KMS-11 (cell line): ENCODE results near the gene C1orf35.

Experiments used
- H2AFZ ChIP-seq: fragments of 200-600 bp; sonication (generic); 2 replicates; pipeline ENCODE4 v1.6.1; 2016; ENCODE audit warnings: antibody characterized with exemption, mixed run types, low read depth
- H3K27ac ChIP-seq: fragments of 200-600 bp; sonication (generic); 2 replicates; pipeline ENCODE4 v1.6.1; 2016; ENCODE audit warnings: mild to moderate bottlenecking, mixed run types
- H3K27me3 ChIP-seq: fragments of 200-600 bp; sonication (generic); 2 replicates; pipeline ENCODE4 v1.6.1; 2017; ENCODE audit warnings: mild to moderate bottlenecking, low read depth, mixed run types, moderate library complexity; ENCODE audit not compliant: insufficient read depth
- H3K36me3 ChIP-seq: fragments of 200-600 bp; sonication (generic); 2 replicates; pipeline ENCODE4 v1.6.1; 2017; ENCODE audit warnings: mild to moderate bottlenecking, mixed run types; ENCODE audit not compliant: insufficient read depth
- H3K4me1 ChIP-seq: fragments of 200-600 bp; sonication (generic); 2 replicates; pipeline ENCODE4 v1.6.1; 2016; ENCODE audit warnings: mild to moderate bottlenecking, low read depth, mixed run types; ENCODE audit not compliant: poor library complexity, severe bottlenecking
- H3K4me2 ChIP-seq: fragments of 200-600 bp; sonication (generic); 2 replicates; pipeline ENCODE4 v1.7.0; 2016; ENCODE audit warnings: mild to moderate bottlenecking, mixed run types
- H3K4me3 ChIP-seq: fragments of 200-600 bp; sonication (generic); IDR thresholded peaks from 2 replicates; pipeline ENCODE4 v1.6.1; 2017; ENCODE audit warnings: low read depth, low read length, mixed read lengths; ENCODE audit not compliant: insufficient read depth
- H3K79me2 ChIP-seq: fragments of 200-600 bp; sonication (generic); 2 replicates; pipeline ENCODE4 v1.6.1; 2016; ENCODE audit warnings: low read depth, mixed run types; ENCODE audit not compliant: insufficient read depth
- H3K9ac ChIP-seq: fragments of 200-600 bp; sonication (generic); 2 replicates; pipeline ENCODE4 v1.6.1; 2016; ENCODE audit warnings: mild to moderate bottlenecking, mixed run types
- H4K20me1 ChIP-seq: fragments of 200-600 bp; sonication (generic); 2 replicates; pipeline ENCODE4 v1.6.1; 2016; ENCODE audit warnings: mild to moderate bottlenecking, mixed run types; ENCODE audit not compliant: insufficient read depth
- CTCF ChIP-seq: fragments of 200-600 bp; sonication (generic); conservative IDR thresholded peaks from 2 replicates; pipeline ENCODE4 v1.6.1; 2017; ENCODE audit warnings: low read depth, mild to moderate bottlenecking, antibody characterized with exemption, low read length, moderate library complexity, mixed read lengths

Gene C1orf35

DNA sequence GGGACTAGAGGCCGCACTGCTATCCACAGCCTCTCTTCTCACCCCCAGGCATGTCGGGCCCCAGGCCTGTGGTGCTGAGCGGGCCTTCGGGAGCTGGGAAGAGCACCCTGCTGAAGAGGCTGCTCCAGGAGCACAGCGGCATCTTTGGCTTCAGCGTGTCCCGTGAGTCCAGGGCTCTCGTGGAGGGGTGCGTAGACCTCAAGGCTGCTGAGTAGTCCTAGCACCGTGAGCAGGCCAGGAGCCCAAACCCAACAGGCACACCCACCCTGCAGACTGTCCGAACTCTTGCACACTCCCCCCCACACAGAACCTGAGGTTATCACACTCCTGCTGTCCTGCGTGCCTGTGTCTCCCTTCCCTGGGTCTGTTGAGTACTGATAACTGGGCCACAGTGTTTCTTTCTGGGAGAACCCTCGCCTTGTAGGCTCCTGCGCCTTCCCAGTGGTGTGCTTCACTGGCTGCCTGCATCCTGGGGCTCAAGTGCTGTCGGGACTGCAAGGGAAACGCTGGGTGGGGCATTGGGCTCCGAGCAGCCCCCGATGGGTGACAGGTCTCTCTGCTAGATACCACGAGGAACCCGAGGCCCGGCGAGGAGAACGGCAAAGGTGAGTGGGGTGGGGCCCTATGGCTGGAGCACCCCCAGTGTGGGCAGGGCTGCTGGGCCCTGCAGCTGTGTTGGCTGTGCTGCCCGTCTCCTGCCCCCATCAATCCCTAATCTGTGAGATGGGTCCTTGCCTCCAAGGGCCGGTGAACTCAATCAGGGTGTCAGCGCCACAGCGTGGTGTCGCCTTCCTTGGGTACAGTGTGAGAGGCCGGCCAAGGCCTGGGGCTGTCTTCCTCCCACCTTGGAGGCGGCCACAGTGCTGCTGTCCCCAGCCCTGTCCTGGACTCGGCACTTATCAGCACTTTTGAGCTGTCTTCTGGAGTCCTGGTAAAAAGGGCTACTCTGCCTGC lies 42.6 kb upstream of the C1orf35 start:
- H3K9ac ChIP-seq = no peak overlapping the region
- no peak overlapping the region for H3K4me2 ChIP-seq
- no peak overlapping the region for H3K27ac ChIP-seq
- H3K4me3 ChIP-seq = no peak overlapping the region
- no peaks in the 10 kb centered on the region; the same call in 1 of the 2 replicates for H4K20me1 ChIP-seq
- peaks cover 17% of the 10 kb centered on the region for H3K4me1 ChIP-seq
- H3K79me2 ChIP-seq = peaks cover 59% of the 10 kb centered on the region
- no peak overlapping the region for H2AFZ ChIP-seq
- no peaks in the 10 kb centered on the region for H3K36me3 ChIP-seq
- H3K27me3 ChIP-seq = no peaks in the 10 kb centered on the region
- TF ChIP-seq CTCF = no peak

- Histone ChIP-seq H3K79me2 (peaks cover 65% of the 10 kb centered on the region), H3K4me1 (peaks cover 17% of the 10 kb centered on the region), H4K20me1 (no peaks in the 10 kb centered on the region; the same call in 1 of the 2 replicates), H3K4me2 (no peak overlapping the region), H3K36me3 (no peaks in the 10 kb centered on the region), H3K9ac (no peak overlapping the region), H3K4me3 (no peak overlapping the region), H3K27me3 (no peaks in the 10 kb centered on the region), H2AFZ (no peak overlapping the region), H3K27ac (no peak overlapping the region)
- TF ChIP-seq CTCF = no peak
Measured at GRCh38 chr1:228144993-228145343, 41.8 kb upstream of the C1orf35 start.

GRCh38 chr1:228144193-228144992 lies 41.3 kb upstream of the C1orf35 start:
- TF ChIP-seq CTCF = no peak
- H3K79me2 ChIP-seq = peaks cover 65% of the 10 kb centered on the region
- no peaks in the 10 kb centered on the region; the same call in 1 of the 2 replicates for H4K20me1 ChIP-seq
- H3K27ac ChIP-seq = no peak overlapping the region
- H3K36me3 ChIP-seq = no peaks in the 10 kb centered on the region
- H3K9ac ChIP-seq = no peak overlapping the region
- H2AFZ ChIP-seq = no peak overlapping the region
- peaks cover 17% of the 10 kb centered on the region for H3K4me1 ChIP-seq
- H3K4me2 ChIP-seq = no peak overlapping the region
- H3K4me3 ChIP-seq = no peak overlapping the region
- H3K27me3 ChIP-seq = no peaks in the 10 kb centered on the region

GRCh38 chr1:228143480-228144192 lies 40.5 kb upstream of the C1orf35 start:
- Histone ChIP-seq H2AFZ (no peak overlapping the region), H3K36me3 (no peaks in the 10 kb centered on the region), H3K4me2 (no peak overlapping the region), H3K27me3 (no peaks in the 10 kb centered on the region), H3K27ac (no peak overlapping the region), H3K79me2 (peaks cover 65% of the 10 kb centered on the region), H3K4me1 (peaks cover 17% of the 10 kb centered on the region), H3K4me3 (no peak overlapping the region), H3K9ac (no peak overlapping the region), H4K20me1 (no peaks in the 10 kb centered on the region; the same call in 1 of the 2 replicates)
- no peak for TF ChIP-seq CTCF
